IgD-negative memory B cell (primary cell): ENCODE results near the gene CCIN. TPM values are rescaled to one million over a fixed set of nuclear protein-coding genes. Genes with fewer than 3 reads are reported as not detected.

ENCODE experiments used
- H3K27ac Mint-ChIP-seq, 3 donors: one replicate each; pipeline ENCODE4 v1.8.0; 2020 to 2022; ENCODE audit warnings: mild to moderate bottlenecking in 3 of 3, mixed read lengths in 3 of 3, moderate library complexity in 1 of 3
- H3K27me3 Mint-ChIP-seq: one replicate; pipeline ENCODE4 v1.8.0; 2021; ENCODE audit warnings: mixed read lengths
- H3K36me3 Mint-ChIP-seq: one replicate; pipeline ENCODE4 v1.8.0; 2020; ENCODE audit warnings: mild to moderate bottlenecking, mixed read lengths
- H3K4me1 Mint-ChIP-seq, 3 donors: one replicate each; pipeline ENCODE4 v1.8.0; 2020 to 2022; ENCODE audit warnings: mixed read lengths in 3 of 3, mild to moderate bottlenecking in 1 of 3
- H3K4me3 Mint-ChIP-seq, 4 donors: one replicate each; pipeline ENCODE4 v1.8.0; 2020 to 2022; ENCODE audit warnings: mild to moderate bottlenecking in 4 of 4, mixed read lengths in 4 of 4, moderate library complexity in 3 of 4
- H3K9me3 Mint-ChIP-seq, 3 donors: one replicate each; pipeline ENCODE4 v1.8.0; 2020 to 2021; ENCODE audit warnings: mixed read lengths in 3 of 3, mild to moderate bottlenecking in 1 of 3
- polyA plus RNA-seq: library from polyadenylated mRNA; unstranded; fragments of 300-500 nt; fragmentation: Illumina TruSeq; gene quantifications from one replicate; pipeline ENCODE4 v1.2.3, GENCODE V29; 2021

CCIN gene
- polyA plus RNA-seq, 1 donor from 2014 or later, result 0.64 TPM

GRCh38 chr9:36208521-36209253 lies 39.5 kb downstream of the CCIN start:
- no peak overlapping the region for H3K27ac Mint-ChIP-seq
- H3K36me3 Mint-ChIP-seq, result peaks cover 2% of the 10 kb centered on the region
- H3K4me3 Mint-ChIP-seq, result no peak overlapping the region
- H3K27me3 Mint-ChIP-seq, result no peaks in the 10 kb centered on the region
- no peaks in the 10 kb centered on the region for H3K9me3 Mint-ChIP-seq
- H3K4me1 Mint-ChIP-seq, result peaks cover 5 to 8% (median 5%) of the 10 kb centered on the region in 3 donors

- Mint-ChIP-seq H3K4me1 (peaks cover 5 to 8% (median 5%) of the 10 kb centered on the region in 3 donors), H3K9me3 (no peaks in the 10 kb centered on the region), H3K27ac (no peak overlapping the region), H3K27me3 (no peaks in the 10 kb centered on the region), H3K36me3 (peaks cover 2% of the 10 kb centered on the region), H3K4me3 (no peak overlapping the region)
Measured at GRCh38 chr9:36210722-36211121, 41.5 kb downstream of the CCIN start.

- H3K27me3 Mint-ChIP-seq, result no peaks in the 10 kb centered on the region
- no peak overlapping the region for H3K27ac Mint-ChIP-seq
- peaks cover 4% of the 10 kb centered on the region for H3K36me3 Mint-ChIP-seq
- H3K9me3 Mint-ChIP-seq, result no peaks in the 10 kb centered on the region
- no peak overlapping the region for H3K4me3 Mint-ChIP-seq
- H3K4me1 Mint-ChIP-seq, result peaks cover 5 to 11% (median 8%) of the 10 kb centered on the region in 3 donors
Measured at GRCh38 chr9:36211510-36211909, 42.3 kb downstream of the CCIN start.

GRCh38 chr9:36213387-36213786 lies 44.2 kb downstream of the CCIN start:
- Mint-ChIP-seq H3K27ac (peak overlapping the region in 1 of 3 donors; percentile 46), H3K27me3 (no peaks in the 10 kb centered on the region), H3K9me3 (no peaks in the 10 kb centered on the region), H3K36me3 (peaks cover 4% of the 10 kb centered on the region), H3K4me3 (no peak overlapping the region), H3K4me1 (peaks cover 2 to 9% (median 8%) of the 10 kb centered on the region in 3 donors)

GRCh38 chr9:36213989-36214388 lies 44.8 kb downstream of the CCIN start:
- no peak overlapping the region for H3K27ac Mint-ChIP-seq
- no peaks in the 10 kb centered on the region for H3K9me3 Mint-ChIP-seq
- H3K36me3 Mint-ChIP-seq, result peaks cover 6% of the 10 kb centered on the region
- H3K4me1 Mint-ChIP-seq, result peaks cover 5 to 10% (median 10%) of the 10 kb centered on the region in 3 donors
- no peak overlapping the region for H3K4me3 Mint-ChIP-seq
- no peaks in the 10 kb centered on the region for H3K27me3 Mint-ChIP-seq

GRCh38 chr9:36214571-36214970 lies 45.4 kb downstream of the CCIN start:
- Mint-ChIP-seq H3K27me3 (no peaks in the 10 kb centered on the region), H3K4me1 (peaks cover 5 to 8% (median 6%) of the 10 kb centered on the region in 3 donors), H3K27ac (no peak overlapping the region), H3K4me3 (no peak overlapping the region), H3K9me3 (no peaks in the 10 kb centered on the region), H3K36me3 (peaks cover 6% of the 10 kb centered on the region)

GRCh38 chr9:36217256-36217968 lies 48.2 kb downstream of the CCIN start:
- Mint-ChIP-seq H3K4me1 (peaks cover 5 to 8% (median 5%) of the 10 kb centered on the region in 3 donors), H3K9me3 (no peaks in the 10 kb centered on the region), H3K27me3 (no peaks in the 10 kb centered on the region), H3K36me3 (peaks cover 11% of the 10 kb centered on the region), H3K4me3 (no peak overlapping the region), H3K27ac (peak overlapping the region in 1 of 3 donors; percentile 19)

GRCh38 chr9:36218011-36218410 lies 48.8 kb downstream of the CCIN start:
- H3K4me3 Mint-ChIP-seq, result no peak overlapping the region
- H3K27me3 Mint-ChIP-seq, result no peaks in the 10 kb centered on the region
- H3K36me3 Mint-ChIP-seq, result peaks cover 15% of the 10 kb centered on the region

GRCh38 chr9:36218411-36218901 lies 49.3 kb downstream of the CCIN start:
- Mint-ChIP-seq H3K36me3 (peaks cover 18% of the 10 kb centered on the region), H3K4me3 (no peak overlapping the region), H3K9me3 (peaks cover 2 to 4% (median 4%) of the 10 kb centered on the region in 3 donors), H3K4me1 (peaks cover 5 to 8% (median 5%) of the 10 kb centered on the region in 3 donors), H3K27ac (no peak overlapping the region), H3K27me3 (no peaks in the 10 kb centered on the region)

More at GRCh38 chr9:36218011-36218410, 48.8 kb downstream of the CCIN start:
- peaks cover 5 to 8% (median 5%) of the 10 kb centered on the region in 3 donors for H3K4me1 Mint-ChIP-seq
- no peak overlapping the region for H3K27ac Mint-ChIP-seq
- peaks cover 2 to 4% (median 4%) of the 10 kb centered on the region in 3 donors for H3K9me3 Mint-ChIP-seq

Other genes starting within 250 kb of the CCIN start
- gene OR2S2, start 211.2 kb upstream of the CCIN start, polyA plus RNA-seq, result not detected
- 5.3 TPM for gene RECK, start 132.5 kb upstream of the CCIN start, polyA plus RNA-seq
- 36.2 TPM for gene GLIPR2, start 32.7 kb upstream of the CCIN start, polyA plus RNA-seq
- gene CLTA, start 21.5 kb downstream of the CCIN start, polyA plus RNA-seq, result 82.0 TPM
- 6.3 TPM for gene GNE, start 89.1 kb downstream of the CCIN start, polyA plus RNA-seq
- 18.5 TPM for gene RNF38, start 230.9 kb downstream of the CCIN start, polyA plus RNA-seq